ENCODE measurements around the gene WDR46. TPM values are rescaled to one million over a fixed set of nuclear protein-coding genes. Genes with fewer than 3 reads are reported as not detected.

Gene WDR46
- total RNA-seq, 2 donors from 2014 or later, result 41.3 to 47.2 TPM

GRCh38 chr6:33243476-33243875 is 45.6 kb downstream of the WDR46 start:
- Histone ChIP-seq H3K27ac (no peak overlapping the region), H3K36me3 (no peaks in the 10 kb centered on the region), H3K27me3 (replicated peaks; ENCODE audit: insufficient read depth) (peaks cover 2% of the 10 kb centered on the region), H3K4me1 (replicated peaks) (no peaks in the 10 kb centered on the region), H3K9me3 (no peaks in the 10 kb centered on the region), H3K4me3 (no peak overlapping the region)
- intact Hi-C loops (cut with DNase I), result loop anchor here (10.0 kb wide), 1 partner anchor 119 kb away; no protein-coding TSS in a partner anchor
- no peak for DNase-seq (ENCODE audit: low spot score)
- 44% methylated on average over 1 of the region's 1 CpG for WGBS
- TF ChIP-seq POLR2AphosphoS5 (IDR thresholded peaks at IDR 0.05) (no peak), POLR2A (IDR thresholded peaks at IDR 0.05) (no peak)
- TF ChIP-seq, protein P1, sequence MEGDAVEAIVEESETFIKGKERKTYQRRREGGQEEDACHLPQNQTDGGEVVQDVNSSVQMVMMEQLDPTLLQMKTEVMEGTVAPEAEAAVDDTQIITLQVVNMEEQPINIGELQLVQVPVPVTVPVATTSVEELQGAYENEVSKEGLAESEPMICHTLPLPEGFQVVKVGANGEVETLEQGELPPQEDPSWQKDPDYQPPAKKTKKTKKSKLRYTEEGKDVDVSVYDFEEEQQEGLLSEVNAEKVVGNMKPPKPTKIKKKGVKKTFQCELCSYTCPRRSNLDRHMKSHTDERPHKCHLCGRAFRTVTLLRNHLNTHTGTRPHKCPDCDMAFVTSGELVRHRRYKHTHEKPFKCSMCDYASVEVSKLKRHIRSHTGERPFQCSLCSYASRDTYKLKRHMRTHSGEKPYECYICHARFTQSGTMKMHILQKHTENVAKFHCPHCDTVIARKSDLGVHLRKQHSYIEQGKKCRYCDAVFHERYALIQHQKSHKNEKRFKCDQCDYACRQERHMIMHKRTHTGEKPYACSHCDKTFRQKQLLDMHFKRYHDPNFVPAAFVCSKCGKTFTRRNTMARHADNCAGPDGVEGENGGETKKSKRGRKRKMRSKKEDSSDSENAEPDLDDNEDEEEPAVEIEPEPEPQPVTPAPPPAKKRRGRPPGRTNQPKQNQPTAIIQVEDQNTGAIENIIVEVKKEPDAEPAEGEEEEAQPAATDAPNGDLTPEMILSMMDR (IDR thresholded peaks at IDR 0.05), result no peak

DNA sequence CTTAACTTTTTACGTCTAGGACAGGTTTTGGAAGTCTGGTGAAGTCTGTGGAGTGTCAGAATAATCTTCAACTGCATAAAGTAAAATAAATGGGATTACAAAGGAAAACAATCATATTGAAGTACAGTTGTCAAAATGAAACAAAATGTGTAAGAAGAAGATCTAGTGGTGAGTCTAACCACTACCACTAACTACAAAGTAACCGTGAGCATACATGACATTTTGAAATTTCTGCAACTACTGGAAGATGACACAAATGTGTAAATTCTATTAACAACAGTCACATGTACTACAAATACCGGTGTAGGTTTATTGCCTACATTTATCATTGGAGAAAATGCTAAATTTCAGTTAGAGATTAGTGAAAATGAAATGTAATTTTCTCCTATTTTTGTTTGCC is 47.1 kb downstream of the WDR46 start:
- H3K27me3 ChIP-seq (replicated peaks; ENCODE audit: insufficient read depth), result peaks cover 2% of the 10 kb centered on the region
- no peaks in the 10 kb centered on the region for H3K9me3 ChIP-seq
- intact Hi-C loops (cut with DNase I), result loop anchor here (10.0 kb wide), 1 partner anchor 117 kb away; no protein-coding TSS in a partner anchor
- H3K4me1 ChIP-seq (replicated peaks), result no peaks in the 10 kb centered on the region
- 53% methylated on average over 3 of the region's 3 CpGs for WGBS
- DNase-seq (ENCODE audit: low spot score), result no peak
- TF ChIP-seq POLR2AphosphoS5 (IDR thresholded peaks at IDR 0.05), result no peak
- no peak for TF ChIP-seq POLR2A (IDR thresholded peaks at IDR 0.05)
- TF ChIP-seq, protein P1 (IDR thresholded peaks at IDR 0.05), result no peak
- no peaks in the 10 kb centered on the region for H3K36me3 ChIP-seq
- H3K27ac ChIP-seq, result no peak overlapping the region
- no peak overlapping the region for H3K4me3 ChIP-seq

DNA sequence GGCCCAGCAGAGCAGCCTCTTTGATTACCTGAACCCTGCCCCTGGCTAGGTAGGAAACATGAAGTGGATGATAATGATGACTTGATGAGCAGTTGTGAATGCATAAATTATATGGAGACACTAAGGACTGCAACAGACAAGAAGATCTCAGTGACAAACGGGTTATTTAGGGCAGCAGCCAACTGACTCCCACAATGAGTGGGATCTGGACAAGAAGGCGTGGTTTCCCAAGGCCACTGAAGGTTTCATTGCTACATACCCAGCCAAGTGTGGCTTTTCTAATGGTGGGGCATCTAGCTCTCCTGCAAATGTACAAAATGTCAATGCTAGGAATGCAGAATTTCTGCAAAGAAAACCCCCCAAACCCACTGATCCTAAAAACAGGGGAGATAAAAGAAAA is 51.3 kb downstream of the WDR46 start:
- H3K36me3 ChIP-seq, result no peaks in the 10 kb centered on the region
- intact Hi-C loops (cut with DNase I), result no loop called here

GRCh38 chr6:33236852-33237251 is 52.2 kb downstream of the WDR46 start:
- no peaks in the 10 kb centered on the region for H3K4me1 ChIP-seq (replicated peaks)
- 89% methylated on average over 6 of the region's 6 CpGs for WGBS

More for the DNA sequence above, 51.3 kb downstream of the WDR46 start:
- 63% methylated on average over 2 of the region's 2 CpGs for WGBS
- H3K27me3 ChIP-seq (replicated peaks; ENCODE audit: insufficient read depth), result peaks cover 5% of the 10 kb centered on the region
- no peak for TF ChIP-seq POLR2A (IDR thresholded peaks at IDR 0.05)
- H3K4me1 ChIP-seq (replicated peaks), result no peaks in the 10 kb centered on the region
- H3K27ac ChIP-seq, result no peak overlapping the region
- no peak for DNase-seq (ENCODE audit: low spot score)
- no peak overlapping the region for H3K4me3 ChIP-seq
- H3K9me3 ChIP-seq, result no peaks in the 10 kb centered on the region

DNA sequence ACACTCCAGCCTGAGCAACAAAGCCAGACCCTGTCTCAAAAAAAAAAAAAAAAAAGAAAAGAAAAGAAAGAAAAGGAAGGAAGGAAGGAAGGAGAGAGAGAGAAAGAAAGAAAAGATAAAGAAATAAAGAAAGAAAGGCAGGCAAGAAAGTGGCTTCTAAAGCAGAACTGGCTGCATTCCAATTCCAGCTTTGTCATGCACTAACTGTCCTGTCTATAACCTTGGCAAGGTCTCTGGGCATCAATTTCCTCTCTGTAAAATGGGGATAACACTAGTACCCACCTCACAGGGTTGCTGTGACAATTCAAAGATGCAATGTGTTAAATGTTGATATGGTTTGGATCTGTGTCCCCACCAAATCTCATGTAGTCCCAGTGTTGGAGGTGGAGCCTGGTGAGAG is 52.7 kb downstream of the WDR46 start:
- TF ChIP-seq POLR2A (IDR thresholded peaks at IDR 0.05) (no peak), POLR2AphosphoS5 (IDR thresholded peaks at IDR 0.05) (no peak)
- TF ChIP-seq, protein P1 (IDR thresholded peaks at IDR 0.05), result no peak
- intact Hi-C loops (cut with DNase I), result no loop called here

More at GRCh38 chr6:33236852-33237251, 52.2 kb downstream of the WDR46 start:
- Histone ChIP-seq H3K27me3 (replicated peaks; ENCODE audit: insufficient read depth) (peaks cover 4% of the 10 kb centered on the region), H3K4me3 (no peak overlapping the region), H3K27ac (no peak overlapping the region), H3K9me3 (no peaks in the 10 kb centered on the region), H3K36me3 (no peaks in the 10 kb centered on the region)
- DNase-seq (ENCODE audit: low spot score), result no peak
- intact Hi-C loops (cut with DNase I), result no loop called here
- TF ChIP-seq POLR2A (IDR thresholded peaks at IDR 0.05) (no peak), POLR2AphosphoS5 (IDR thresholded peaks at IDR 0.05) (no peak)
- TF ChIP-seq, protein P1 (IDR thresholded peaks at IDR 0.05), result no peak

More for the DNA sequence above, 52.7 kb downstream of the WDR46 start:
- Histone ChIP-seq H3K27ac (no peak overlapping the region), H3K4me3 (no peak overlapping the region), H3K9me3 (no peaks in the 10 kb centered on the region), H3K36me3 (no peaks in the 10 kb centered on the region), H3K27me3 (replicated peaks; ENCODE audit: insufficient read depth) (peaks cover 4% of the 10 kb centered on the region), H3K4me1 (replicated peaks) (no peaks in the 10 kb centered on the region)
- no peak for DNase-seq (ENCODE audit: low spot score)
